Kidney epithelial cell (primary cell): ENCODE data around the gene PDE4B. TPM values are rescaled to one million over a fixed set of nuclear protein-coding genes. Genes with fewer than 3 reads are reported as not detected.
"Not testable (repeated sequence)": the region's sequence is repeated elsewhere in the genome, so short reads cannot be mapped to it uniquely, and the experiment has no call there.

Source experiments
- DNase-seq: peaks from one replicate; pipeline ENCODE4 v3.0.0-alpha.2; 2010; ENCODE audit warnings: low read depth
- H3K27me3 ChIP-seq: 2 replicates; pipeline ENCODE4 v1.6.0; 2011; ENCODE audit warnings: low read length; ENCODE audit not compliant: control insufficient read depth, insufficient read depth
- H3K36me3 ChIP-seq: 2 replicates; pipeline ENCODE4 v1.5.1; 2011; ENCODE audit warnings: low read length; ENCODE audit not compliant: control insufficient read depth, insufficient read depth
- H3K4me3 ChIP-seq: 2 replicates; pipeline ENCODE4 v1.5.1; 2011; ENCODE audit warnings: low read depth, mild to moderate bottlenecking, control low read depth, low read length
- total RNA-seq: library from RNA; depleted of rRNA; stranded (reverse); fragments of >200 nt; gene quantifications from 2 replicates; pipeline ENCODE4 v1.2.3, GENCODE V29; 2015
- TF ChIP-seq, protein P1 (sequence below): IDR thresholded peaks from 2 replicates; pipeline ENCODE4 v1.5.1; 2011; ENCODE audit warnings: mild to moderate bottlenecking, moderate library complexity, low read length, control low read depth, inconsistent platforms; ENCODE audit not compliant: insufficient read depth, poor library complexity, severe bottlenecking

Gene PDE4B
- total RNA-seq, 1 donor from 2014 or later = 0.33 TPM

- Histone ChIP-seq H3K27me3 (no peaks in the 10 kb centered on the region), H3K36me3 (no peaks in the 10 kb centered on the region), H3K4me3 (no peak overlapping the region)
- TF ChIP-seq, protein P1, sequence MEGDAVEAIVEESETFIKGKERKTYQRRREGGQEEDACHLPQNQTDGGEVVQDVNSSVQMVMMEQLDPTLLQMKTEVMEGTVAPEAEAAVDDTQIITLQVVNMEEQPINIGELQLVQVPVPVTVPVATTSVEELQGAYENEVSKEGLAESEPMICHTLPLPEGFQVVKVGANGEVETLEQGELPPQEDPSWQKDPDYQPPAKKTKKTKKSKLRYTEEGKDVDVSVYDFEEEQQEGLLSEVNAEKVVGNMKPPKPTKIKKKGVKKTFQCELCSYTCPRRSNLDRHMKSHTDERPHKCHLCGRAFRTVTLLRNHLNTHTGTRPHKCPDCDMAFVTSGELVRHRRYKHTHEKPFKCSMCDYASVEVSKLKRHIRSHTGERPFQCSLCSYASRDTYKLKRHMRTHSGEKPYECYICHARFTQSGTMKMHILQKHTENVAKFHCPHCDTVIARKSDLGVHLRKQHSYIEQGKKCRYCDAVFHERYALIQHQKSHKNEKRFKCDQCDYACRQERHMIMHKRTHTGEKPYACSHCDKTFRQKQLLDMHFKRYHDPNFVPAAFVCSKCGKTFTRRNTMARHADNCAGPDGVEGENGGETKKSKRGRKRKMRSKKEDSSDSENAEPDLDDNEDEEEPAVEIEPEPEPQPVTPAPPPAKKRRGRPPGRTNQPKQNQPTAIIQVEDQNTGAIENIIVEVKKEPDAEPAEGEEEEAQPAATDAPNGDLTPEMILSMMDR = no peak
- no peak for DNase-seq
These were observed 315.9 kb downstream of the PDE4B start for GRCh38 chr1:66108624-66109023.

DNA sequence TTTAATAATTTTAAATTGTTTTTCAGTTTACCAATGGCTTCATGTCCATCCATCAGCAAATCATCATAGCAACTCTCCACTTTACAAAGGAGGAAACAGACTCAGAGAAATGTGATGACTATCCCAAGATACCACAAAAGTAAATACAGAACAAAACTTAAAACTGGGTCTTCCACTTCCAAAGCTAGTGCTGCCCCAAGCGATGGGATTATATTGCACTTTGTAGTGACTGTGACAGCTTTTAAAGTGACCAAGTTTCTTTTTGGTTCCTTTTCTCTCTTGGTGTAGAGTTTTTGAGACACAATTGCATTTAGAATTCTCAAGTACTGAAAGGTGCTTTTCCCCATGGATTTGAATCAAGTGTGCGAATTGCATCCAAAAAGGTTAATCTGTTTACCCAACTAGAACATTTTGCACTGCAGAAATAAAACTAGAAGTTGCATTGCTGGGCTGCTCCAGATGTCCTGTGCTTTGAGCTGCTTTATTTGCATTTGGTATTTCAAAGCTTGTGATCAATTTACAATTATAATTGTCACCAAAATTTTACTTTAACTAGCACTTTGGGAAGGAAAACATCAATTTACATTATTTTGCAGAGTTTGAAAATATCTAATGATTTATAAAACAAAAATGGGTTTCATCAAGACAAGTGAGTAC is 320.2 kb downstream of the PDE4B start:
- Histone ChIP-seq H3K36me3 (no peaks in the 10 kb centered on the region), H3K27me3 (no peaks in the 10 kb centered on the region), H3K4me3 (no peak overlapping the region)
- TF ChIP-seq, protein P1 = no peak
- DNase-seq = no peak

GRCh38 chr1:66119148-66119547 is 326.5 kb downstream of the PDE4B start:
- TF ChIP-seq, protein P1 = no peak
- H3K36me3 ChIP-seq = no peaks in the 10 kb centered on the region
- H3K4me3 ChIP-seq = no peak overlapping the region
- no peaks in the 10 kb centered on the region for H3K27me3 ChIP-seq
- no peak for DNase-seq

- TF ChIP-seq, protein P1 = no peak
- Histone ChIP-seq H3K4me3 (no peak overlapping the region), H3K27me3 (no peaks in the 10 kb centered on the region), H3K36me3 (no peaks in the 10 kb centered on the region)
- no peak for DNase-seq
These were observed 332.0 kb downstream of the PDE4B start for GRCh38 chr1:66124670-66125069.

DNA sequence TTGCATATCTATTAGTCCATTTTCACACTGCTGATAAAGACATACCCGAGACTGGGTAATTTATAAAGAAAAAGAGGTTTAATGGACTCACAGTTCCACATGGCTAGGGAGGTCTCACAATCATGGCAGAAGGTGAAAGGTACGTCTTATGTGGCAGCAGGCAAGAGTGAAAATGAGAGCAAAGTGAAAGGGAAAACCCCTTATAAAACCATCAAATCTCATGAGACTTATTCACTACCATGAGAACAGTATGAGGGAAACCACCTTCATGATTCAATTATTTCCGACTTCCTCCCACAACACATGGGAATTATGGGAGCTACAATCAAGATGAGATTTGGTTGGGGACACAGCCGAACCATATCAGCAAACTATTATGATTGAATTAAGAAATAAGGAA is 335.9 kb downstream of the PDE4B start:
- not testable (repeated sequence) for H3K36me3 ChIP-seq, DNase-seq, H3K27me3 ChIP-seq, H3K4me3 ChIP-seq

GRCh38 chr1:66132324-66132723 is 339.6 kb downstream of the PDE4B start:
- Histone ChIP-seq H3K4me3 (no peak overlapping the region), H3K36me3 (no peaks in the 10 kb centered on the region), H3K27me3 (no peaks in the 10 kb centered on the region)
- DNase-seq = no peak
- TF ChIP-seq, protein P1 = no peak
